Measurements from ENCODE around the gene FAHD1.

Gene FAHD1

GRCh38 chr16:1865902-1866690 lies 39.1 kb downstream of the FAHD1 start:
- H2AFZ ChIP-seq (ENCODE audit: low read depth, low read length, severe bottlenecking): no peak overlapping the region
- no peaks in the 10 kb centered on the region for H3K9me3 ChIP-seq (ENCODE audit: insufficient read depth, low read length)
- H3K4me2 ChIP-seq (ENCODE audit: low read depth, low read length, poor library complexity, severe bottlenecking): no peak overlapping the region
- no peaks in the 10 kb centered on the region; the same call in 1 of the 2 replicates for H3F3A ChIP-seq (ENCODE audit: insufficient read depth)
- H3K36me3 ChIP-seq (ENCODE audit: low read length): no peaks in the 10 kb centered on the region
- H3K9ac ChIP-seq (ENCODE audit: low read length): no peak overlapping the region
- H3K4me3 ChIP-seq (ENCODE audit: insufficient read depth, low read length, poor library complexity, severe bottlenecking): no peak overlapping the region
- no peaks in the 10 kb centered on the region for H3K27me3 ChIP-seq (ENCODE audit: low read length)
- H3K27ac ChIP-seq (ENCODE audit: low read depth, low read length): no peak overlapping the region
- no peaks in the 10 kb centered on the region for H4K20me1 ChIP-seq (ENCODE audit: low read depth, low read length)
- TF ChIP-seq EZH2phosphoT487 (conservative IDR thresholded peaks at IDR 0.05; ENCODE audit: low read length) (no peak), CTCF (IDR thresholded peaks at IDR 0.05; ENCODE audit: insufficient read depth, low read length, poor library complexity, severe bottlenecking) (no peak)
- H3K79me2 ChIP-seq (ENCODE audit: insufficient read depth, low read length): no peaks in the 10 kb centered on the region
- no peaks in the 10 kb centered on the region for H3K9me2 ChIP-seq (replicated peaks; ENCODE audit: insufficient read depth, low read length)

- H3F3A ChIP-seq (ENCODE audit: insufficient read depth): no peaks in the 10 kb centered on the region
- no peak overlapping the region for H3K9ac ChIP-seq (ENCODE audit: low read length)
- no peak overlapping the region for H3K4me2 ChIP-seq (ENCODE audit: low read depth, low read length, poor library complexity, severe bottlenecking)
- H4K20me1 ChIP-seq (ENCODE audit: low read depth, low read length): no peaks in the 10 kb centered on the region
- no peaks in the 10 kb centered on the region for H3K27me3 ChIP-seq (ENCODE audit: low read length)
- H3K36me3 ChIP-seq (ENCODE audit: low read length): no peaks in the 10 kb centered on the region
- H3K9me3 ChIP-seq (ENCODE audit: insufficient read depth, low read length): no peaks in the 10 kb centered on the region
- no peak overlapping the region for H3K4me3 ChIP-seq (ENCODE audit: insufficient read depth, low read length, poor library complexity, severe bottlenecking)
- H3K79me2 ChIP-seq (ENCODE audit: insufficient read depth, low read length): no peaks in the 10 kb centered on the region
- no peak overlapping the region for H3K27ac ChIP-seq (ENCODE audit: low read depth, low read length)
- TF ChIP-seq EZH2phosphoT487 (conservative IDR thresholded peaks at IDR 0.05; ENCODE audit: low read length) (no peak), CTCF (IDR thresholded peaks at IDR 0.05; ENCODE audit: insufficient read depth, low read length, poor library complexity, severe bottlenecking) (no peak)
- no peak overlapping the region for H2AFZ ChIP-seq (ENCODE audit: low read depth, low read length, severe bottlenecking)
- H3K9me2 ChIP-seq (replicated peaks; ENCODE audit: insufficient read depth, low read length): no peaks in the 10 kb centered on the region
These were observed 43.5 kb downstream of the FAHD1 start for GRCh38 chr16:1870365-1871082.

- Histone ChIP-seq H2AFZ (ENCODE audit: low read depth, low read length, severe bottlenecking) (no peak within 1 kb of the TSS), H3K9ac (ENCODE audit: low read length) (no peak within 1 kb of the TSS), H3K27ac (ENCODE audit: low read depth, low read length) (no peak within 1 kb of the TSS), H3K9me3 (ENCODE audit: insufficient read depth, low read length) (no peaks in the 10 kb centered on the region), H3K36me3 (ENCODE audit: low read length) (no peaks in the 10 kb centered on the region), H4K20me1 (ENCODE audit: low read depth, low read length) (no peaks in the 10 kb centered on the region), H3F3A (ENCODE audit: insufficient read depth) (no peaks in the 10 kb centered on the region), H3K79me2 (ENCODE audit: insufficient read depth, low read length) (no peaks in the 10 kb centered on the region), H3K27me3 (ENCODE audit: low read length) (no peaks in the 10 kb centered on the region), H3K4me2 (ENCODE audit: low read depth, low read length, poor library complexity, severe bottlenecking) (no peak within 1 kb of the TSS), H3K9me2 (replicated peaks; ENCODE audit: insufficient read depth, low read length) (no peaks in the 10 kb centered on the region), H3K4me3 (ENCODE audit: insufficient read depth, low read length, poor library complexity, severe bottlenecking) (no peak within 1 kb of the TSS)
- TF ChIP-seq EZH2phosphoT487 (conservative IDR thresholded peaks at IDR 0.05; ENCODE audit: low read length) (no peak), CTCF (IDR thresholded peaks at IDR 0.05; ENCODE audit: insufficient read depth, low read length, poor library complexity, severe bottlenecking) (no peak)
These were observed 45.1 kb downstream of the FAHD1 start, which contains the start of gene MEIOB for GRCh38 chr16:1871974-1872635. MEIOB (minus strand) TSS chr16:1872164; CDS start chr16:1868175, 3,989 bp downstream.
